Sigmoid colon (tissue), 4 donors: ENCODE results near the gene TMEM129.

Experiments
- CTCF ChIP-seq, 4 experiments: fragments of 450-650 bp in 3 of 4; fragments of 200-600 bp in 1 of 4; IDR thresholded peaks; one replicate each; pipeline ENCODE4 v1.5.1; 2016 to 2019; ENCODE audit warnings: antibody characterized with exemption in 4 of 4, mild to moderate bottlenecking in 3 of 4, moderate library complexity in 2 of 4
- EP300 ChIP-seq, 4 donors: sonication (generic); formaldehyde crosslinking; IDR thresholded peaks; one replicate each; pipeline ENCODE4 v1.6.1; 2017; ENCODE audit warnings: antibody characterized with exemption in 4 of 4
- POLR2AphosphoS5 ChIP-seq, 4 donors: sonication (generic); formaldehyde crosslinking; IDR thresholded peaks; one replicate each; pipeline ENCODE4 v1.6.1; 2017; ENCODE audit warnings: antibody characterized with exemption in 4 of 4

DNA sequence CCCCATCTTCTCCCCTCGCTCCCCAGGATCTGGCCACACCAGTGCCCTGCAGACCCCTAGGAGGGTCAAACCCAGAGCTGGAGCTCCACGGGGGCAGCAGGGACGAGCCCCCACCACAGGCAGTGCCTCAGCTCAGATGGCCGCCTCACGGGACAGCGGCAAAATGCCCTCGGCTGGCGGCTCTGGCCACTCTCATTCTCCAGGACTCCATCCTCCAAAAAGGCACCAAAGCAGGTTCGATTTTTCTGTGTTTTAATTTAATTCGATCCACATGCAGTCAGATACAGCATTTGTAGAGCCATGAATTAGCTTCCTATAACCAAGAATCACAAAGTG is 45.4 kb downstream of the TMEM129 start:
- no peak for TF ChIP-seq POLR2AphosphoS5 (IDR thresholded peaks at IDR 0.05)
- TF ChIP-seq CTCF (IDR thresholded peaks at IDR 0.05): no peak
- TF ChIP-seq EP300 (IDR thresholded peaks at IDR 0.05): no peak
